Tibial artery (tissue), 4 donors: ENCODE measurements around the gene NOXO1.

ENCODE experiments used
- DNase-seq, 2 donors: peaks; one replicate each; pipeline ENCODE4 v3.0.0-alpha.2; 2019
- H3K27ac ChIP-seq, 2 donors: fragments of 200-600 bp; sonication (generic) in 1 of 2; 1 replicate in 1 of 2; 2 replicates in 1 of 2; pipeline ENCODE4 v1.5.1; 2018 to 2019; ENCODE audit warnings: mild to moderate bottlenecking in 1 of 2
- H3K27me3 ChIP-seq, 2 donors: fragments of 200-600 bp; sonication (generic) in 1 of 2; one replicate each; pipeline versions ENCODE4 v1.5.1 to v1.6.0; 2016 to 2019
- H3K36me3 ChIP-seq, 3 donors: fragments of 200-600 bp; sonication (generic) in 2 of 3; one replicate each; pipeline ENCODE4 v1.5.1; 2016 to 2019; ENCODE audit warnings: mild to moderate bottlenecking in 2 of 3
- H3K4me1 ChIP-seq, 4 donors: fragments of 200-600 bp; sonication (generic) in 2 of 4; 1 replicate in 3 of 4; 2 replicates in 1 of 4; pipeline ENCODE4 v1.5.1; 2016 to 2019
- H3K4me3 ChIP-seq, 2 donors: fragments of 200-600 bp; sonication (generic) in 1 of 2; 1 replicate in 1 of 2; 2 replicates in 1 of 2; pipeline ENCODE4 v1.5.1; 2018 to 2019; ENCODE audit warnings: mild to moderate bottlenecking in 2 of 2
- H3K9me3 ChIP-seq, 3 donors: fragments of 200-600 bp; sonication (generic) in 1 of 3; one replicate each; pipeline ENCODE4 v1.5.1; 2016 to 2019
- CTCF ChIP-seq, 2 experiments: fragments of 200-600 bp in 1 of 2; fragments of 450-650 bp in 1 of 2; IDR thresholded peaks; one replicate each; pipeline ENCODE4 v1.5.1; 2017 to 2019; ENCODE audit warnings: antibody characterized with exemption in 2 of 2, mild to moderate bottlenecking in 1 of 2, moderate library complexity in 1 of 2
- intact Hi-C: fragments of 100-400 bp; cut with DNase I; formaldehyde crosslinking; loops from one replicate; pipeline ENCODE4 v1.15.0; 2023; ENCODE audit warnings: low total_unique reads

Gene NOXO1

GRCh38 chr16:2001456-2002355 lies 20.4 kb upstream of the NOXO1 start:
- no peak for DNase-seq
- H3K27ac ChIP-seq: no peak overlapping the region
- intact Hi-C loops: no loop called here
- TF ChIP-seq CTCF (IDR thresholded peaks at IDR 0.05): no peak
- H3K4me3 ChIP-seq: no peak overlapping the region
- peaks cover 59 to 74% (median 60%) of the 10 kb centered on the region in 3 donors for H3K36me3 ChIP-seq
- H3K4me1 ChIP-seq: peaks cover 0 to 32% (median 27%) of the 10 kb centered on the region in 4 donors
- no peaks in the 10 kb centered on the region for H3K9me3 ChIP-seq
- H3K27me3 ChIP-seq: no peaks in the 10 kb centered on the region

GRCh38 chr16:2001035-2001434 lies 19.8 kb upstream of the NOXO1 start:
- no peak for DNase-seq
- H3K4me3 ChIP-seq: no peak overlapping the region
- H3K27me3 ChIP-seq: no peaks in the 10 kb centered on the region
- TF ChIP-seq CTCF (IDR thresholded peaks at IDR 0.05): no peak
- no peak overlapping the region for H3K27ac ChIP-seq
- H3K36me3 ChIP-seq: peaks cover 59 to 75% (median 60%) of the 10 kb centered on the region in 3 donors
- H3K9me3 ChIP-seq: no peaks in the 10 kb centered on the region
- intact Hi-C loops: no loop called here
- peaks cover 0 to 26% (median 22%) of the 10 kb centered on the region in 4 donors for H3K4me1 ChIP-seq

GRCh38 chr16:1999866-2000514 lies 18.7 kb upstream of the NOXO1 start:
- DNase-seq: no peak
- no peak overlapping the region for H3K4me3 ChIP-seq
- H3K36me3 ChIP-seq: peaks cover 59 to 71% (median 60%) of the 10 kb centered on the region in 3 donors
- peaks cover 0 to 15% (median 12%) of the 10 kb centered on the region in 4 donors for H3K4me1 ChIP-seq
- intact Hi-C loops: no loop called here
- H3K27ac ChIP-seq: no peak overlapping the region
- no peaks in the 10 kb centered on the region for H3K27me3 ChIP-seq
- no peaks in the 10 kb centered on the region for H3K9me3 ChIP-seq
- no peak for TF ChIP-seq CTCF (IDR thresholded peaks at IDR 0.05)

- no peaks in the 10 kb centered on the region for H3K27me3 ChIP-seq
- peaks cover 59 to 71% (median 60%) of the 10 kb centered on the region in 3 donors for H3K36me3 ChIP-seq
- no peak for TF ChIP-seq CTCF (IDR thresholded peaks at IDR 0.05)
- no peaks in the 10 kb centered on the region for H3K9me3 ChIP-seq
- H3K4me1 ChIP-seq: peaks cover 0 to 7% (median 5%) of the 10 kb centered on the region in 4 donors
- intact Hi-C loops: no loop called here
- H3K4me3 ChIP-seq: no peak overlapping the region
- no peak for DNase-seq
- no peak overlapping the region for H3K27ac ChIP-seq
Observed at GRCh38 chr16:1998852-1999801, 17.9 kb upstream of the NOXO1 start.

- Histone ChIP-seq H3K27me3 (no peaks in the 10 kb centered on the region), H3K27ac (no peak overlapping the region), H3K9me3 (no peaks in the 10 kb centered on the region), H3K4me1 (no peaks in the 10 kb centered on the region), H3K4me3 (no peak overlapping the region), H3K36me3 (peaks cover 57 to 68% (median 59%) of the 10 kb centered on the region in 3 donors)
- intact Hi-C loops: no loop called here
- TF ChIP-seq CTCF (IDR thresholded peaks at IDR 0.05): no peak
- no peak for DNase-seq
Observed at GRCh38 chr16:1998360-1998835, 17.1 kb upstream of the NOXO1 start.
